ENCODE measurements around the gene MAPRE3.
"Not testable (repeated sequence)": the region's sequence is repeated elsewhere in the genome, so short reads cannot be mapped to it uniquely, and the experiment has no call there.

The MAPRE3 gene

GRCh38 chr2:27071990-27072830, 101.8 kb downstream of the MAPRE3 start:
- peak overlapping the region; percentile 83 for H3K27ac ChIP-seq
- no peak for TF ChIP-seq ZFX (IDR thresholded peaks at IDR 0.05)
- TF ChIP-seq, protein P1, sequence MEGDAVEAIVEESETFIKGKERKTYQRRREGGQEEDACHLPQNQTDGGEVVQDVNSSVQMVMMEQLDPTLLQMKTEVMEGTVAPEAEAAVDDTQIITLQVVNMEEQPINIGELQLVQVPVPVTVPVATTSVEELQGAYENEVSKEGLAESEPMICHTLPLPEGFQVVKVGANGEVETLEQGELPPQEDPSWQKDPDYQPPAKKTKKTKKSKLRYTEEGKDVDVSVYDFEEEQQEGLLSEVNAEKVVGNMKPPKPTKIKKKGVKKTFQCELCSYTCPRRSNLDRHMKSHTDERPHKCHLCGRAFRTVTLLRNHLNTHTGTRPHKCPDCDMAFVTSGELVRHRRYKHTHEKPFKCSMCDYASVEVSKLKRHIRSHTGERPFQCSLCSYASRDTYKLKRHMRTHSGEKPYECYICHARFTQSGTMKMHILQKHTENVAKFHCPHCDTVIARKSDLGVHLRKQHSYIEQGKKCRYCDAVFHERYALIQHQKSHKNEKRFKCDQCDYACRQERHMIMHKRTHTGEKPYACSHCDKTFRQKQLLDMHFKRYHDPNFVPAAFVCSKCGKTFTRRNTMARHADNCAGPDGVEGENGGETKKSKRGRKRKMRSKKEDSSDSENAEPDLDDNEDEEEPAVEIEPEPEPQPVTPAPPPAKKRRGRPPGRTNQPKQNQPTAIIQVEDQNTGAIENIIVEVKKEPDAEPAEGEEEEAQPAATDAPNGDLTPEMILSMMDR (conservative IDR thresholded peaks at IDR 0.05): no peak

GRCh38 chr2:27072920-27073319, 102.5 kb downstream of the MAPRE3 start:
- no peak overlapping the region for H3K27ac ChIP-seq
- TF ChIP-seq ZFX (IDR thresholded peaks at IDR 0.05): no peak
- TF ChIP-seq, protein P1 (conservative IDR thresholded peaks at IDR 0.05): no peak

- no peak overlapping the region for H3K27ac ChIP-seq
- TF ChIP-seq, protein P1 (conservative IDR thresholded peaks at IDR 0.05): no peak
- no peak for TF ChIP-seq ZFX (IDR thresholded peaks at IDR 0.05)
Observed at GRCh38 chr2:27073782-27074181, 103.3 kb downstream of the MAPRE3 start.

- H3K27ac ChIP-seq: no peak overlapping the region
- TF ChIP-seq, protein P1 (conservative IDR thresholded peaks at IDR 0.05): no peak
- no peak for TF ChIP-seq ZFX (IDR thresholded peaks at IDR 0.05)
Observed at GRCh38 chr2:27074738-27075565, 104.5 kb downstream of the MAPRE3 start.

DNA sequence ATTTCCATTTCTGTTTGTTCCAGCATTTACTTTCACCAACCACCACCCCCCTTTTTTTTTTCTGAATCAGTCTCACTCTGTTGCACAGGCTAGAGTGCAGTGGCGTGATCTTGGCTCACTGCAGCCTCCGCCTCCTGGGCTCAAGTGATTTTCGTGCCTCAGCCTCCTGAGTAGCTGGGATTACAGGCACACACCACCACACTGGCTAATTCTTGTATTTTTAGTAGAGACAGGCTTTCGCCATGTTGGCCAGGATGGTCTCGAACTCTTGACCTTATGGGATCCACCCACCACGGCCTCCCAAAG, 105.1 kb downstream of the MAPRE3 start:
- H3K27ac ChIP-seq: not testable (repeated sequence)

GRCh38 chr2:27076323-27076722, 105.9 kb downstream of the MAPRE3 start:
- TF ChIP-seq, protein P1 (conservative IDR thresholded peaks at IDR 0.05): no peak
- no peak for TF ChIP-seq ZFX (IDR thresholded peaks at IDR 0.05)
- no peak overlapping the region for H3K27ac ChIP-seq

Measured in C4-2B (cell line).